ENCODE data around the gene ASAP2.

ASAP2 gene

DNA sequence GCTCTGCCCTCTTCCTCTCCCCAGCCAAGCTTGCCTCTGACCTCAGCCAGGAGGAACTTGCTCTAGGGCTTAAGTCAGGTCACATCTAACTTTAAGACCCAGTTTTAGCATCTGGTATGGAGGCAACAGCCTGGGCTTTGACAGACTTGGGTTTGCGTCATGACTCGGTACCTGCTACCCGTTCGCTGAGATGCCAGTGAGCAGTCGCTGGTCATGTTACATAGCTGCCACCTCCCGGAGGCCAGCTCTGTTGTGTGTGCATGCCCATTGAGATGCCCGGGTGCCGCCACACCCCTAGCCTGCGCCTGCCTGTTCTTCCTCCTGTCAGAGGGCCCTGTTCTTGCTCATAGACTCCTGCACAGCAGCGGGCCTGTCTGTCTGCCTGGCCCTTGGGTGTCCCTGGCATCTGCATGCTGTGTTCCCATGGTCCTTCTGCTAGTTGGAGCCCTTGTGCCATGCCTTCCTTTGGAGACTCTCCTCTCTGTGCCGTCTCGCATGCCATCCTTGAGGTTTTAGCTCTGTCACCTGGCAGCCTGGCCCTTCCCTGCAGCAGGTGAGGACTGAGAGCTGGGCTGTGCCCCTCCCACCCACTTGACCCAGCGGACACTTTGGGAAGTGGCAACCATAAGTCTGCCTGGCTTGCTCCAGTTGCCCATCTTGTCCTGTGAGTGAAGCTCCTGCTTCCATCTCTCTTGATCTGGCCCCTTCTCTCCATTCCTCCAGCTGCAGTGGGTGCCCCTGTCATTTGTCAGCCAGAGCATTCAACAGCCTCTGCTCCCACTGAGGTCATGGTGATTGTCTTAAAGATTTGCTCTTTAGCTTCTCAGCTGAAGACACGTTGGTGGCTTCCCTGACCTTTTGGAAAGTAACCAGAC is 24.9 kb downstream of the ASAP2 start:
- TF ChIP-seq, protein P1, sequence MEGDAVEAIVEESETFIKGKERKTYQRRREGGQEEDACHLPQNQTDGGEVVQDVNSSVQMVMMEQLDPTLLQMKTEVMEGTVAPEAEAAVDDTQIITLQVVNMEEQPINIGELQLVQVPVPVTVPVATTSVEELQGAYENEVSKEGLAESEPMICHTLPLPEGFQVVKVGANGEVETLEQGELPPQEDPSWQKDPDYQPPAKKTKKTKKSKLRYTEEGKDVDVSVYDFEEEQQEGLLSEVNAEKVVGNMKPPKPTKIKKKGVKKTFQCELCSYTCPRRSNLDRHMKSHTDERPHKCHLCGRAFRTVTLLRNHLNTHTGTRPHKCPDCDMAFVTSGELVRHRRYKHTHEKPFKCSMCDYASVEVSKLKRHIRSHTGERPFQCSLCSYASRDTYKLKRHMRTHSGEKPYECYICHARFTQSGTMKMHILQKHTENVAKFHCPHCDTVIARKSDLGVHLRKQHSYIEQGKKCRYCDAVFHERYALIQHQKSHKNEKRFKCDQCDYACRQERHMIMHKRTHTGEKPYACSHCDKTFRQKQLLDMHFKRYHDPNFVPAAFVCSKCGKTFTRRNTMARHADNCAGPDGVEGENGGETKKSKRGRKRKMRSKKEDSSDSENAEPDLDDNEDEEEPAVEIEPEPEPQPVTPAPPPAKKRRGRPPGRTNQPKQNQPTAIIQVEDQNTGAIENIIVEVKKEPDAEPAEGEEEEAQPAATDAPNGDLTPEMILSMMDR (IDR thresholded peaks at IDR 0.05; ENCODE audit: insufficient read depth, low read depth, low read length, missing control alignments) = no peak
- no peak overlapping the region for H3K4me3 ChIP-seq (ENCODE audit: low read length)
- DNase-seq (ENCODE audit: low read depth) = peak; percentile 45

DNA sequence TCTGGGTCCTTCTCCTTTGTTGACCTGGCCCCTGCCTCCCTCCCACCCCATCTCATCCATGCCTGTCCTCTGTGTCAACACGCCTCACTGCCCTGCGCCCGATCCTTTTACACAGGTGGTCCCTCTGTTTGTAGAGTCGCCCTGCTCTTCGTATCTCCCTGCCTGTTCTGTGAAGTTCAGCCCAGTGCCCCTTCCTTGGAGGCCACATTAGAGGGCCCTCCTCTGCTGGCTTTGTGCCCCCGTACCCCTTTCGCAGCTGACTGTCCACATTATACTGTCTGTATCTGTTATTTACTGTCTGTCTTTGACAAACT is 25.5 kb downstream of the ASAP2 start:
- no peak for DNase-seq (ENCODE audit: low read depth)
- TF ChIP-seq, protein P1 (IDR thresholded peaks at IDR 0.05; ENCODE audit: insufficient read depth, low read depth, low read length, missing control alignments) = no peak
- no peak overlapping the region for H3K4me3 ChIP-seq (ENCODE audit: low read length)

DNA sequence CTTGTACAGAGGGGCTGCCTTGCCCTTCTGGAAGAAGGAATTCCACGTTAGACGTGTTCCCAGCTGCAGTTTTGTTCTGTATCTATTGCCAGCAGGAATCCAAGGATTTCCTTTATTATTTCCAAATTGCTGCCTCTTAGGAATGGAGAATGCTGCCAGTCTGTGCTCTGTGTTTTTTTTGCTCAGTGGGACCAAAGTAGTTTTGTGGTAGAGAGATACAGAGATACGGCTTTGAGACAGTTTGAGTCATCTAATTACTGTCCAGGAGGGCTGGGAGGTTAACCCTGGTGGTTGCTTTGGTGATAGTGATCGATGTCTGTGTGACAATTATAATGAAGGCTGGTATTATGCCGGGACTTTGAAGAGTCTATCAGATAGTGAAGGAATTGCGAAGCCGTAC is 26.3 kb downstream of the ASAP2 start:
- TF ChIP-seq, protein P1 (IDR thresholded peaks at IDR 0.05; ENCODE audit: insufficient read depth, low read depth, low read length, missing control alignments) = no peak
- no peak overlapping the region for H3K4me3 ChIP-seq (ENCODE audit: low read length)
- no peak for DNase-seq (ENCODE audit: low read depth)

DNA sequence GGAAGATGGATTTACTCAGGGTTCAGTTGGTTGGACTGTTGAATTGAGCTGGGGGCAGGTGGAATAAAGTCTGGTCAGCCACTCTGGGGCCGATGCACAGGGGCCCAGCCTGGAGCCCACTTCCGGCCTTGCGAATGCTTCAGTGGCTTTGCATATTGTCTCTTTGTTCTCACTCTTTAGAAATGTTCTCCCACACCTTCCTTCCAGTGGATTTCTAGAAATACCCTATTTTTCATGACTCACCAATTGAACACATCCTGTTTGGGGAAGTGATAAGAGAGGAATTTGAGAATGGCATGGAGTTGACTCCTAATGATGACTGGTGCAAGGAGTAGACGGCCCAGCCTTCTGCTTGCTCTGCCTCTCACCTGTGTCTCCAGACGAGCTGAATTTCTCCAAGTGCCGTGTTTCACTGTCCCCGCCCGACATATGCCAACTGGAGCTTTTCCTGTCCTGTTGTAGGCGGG is 28.1 kb downstream of the ASAP2 start:
- DNase-seq (ENCODE audit: low read depth) = peak; percentile 93
- H3K4me3 ChIP-seq (ENCODE audit: low read length) = no peak overlapping the region
- TF ChIP-seq, protein P1 (IDR thresholded peaks at IDR 0.05; ENCODE audit: insufficient read depth, low read depth, low read length, missing control alignments) = no peak

DNA sequence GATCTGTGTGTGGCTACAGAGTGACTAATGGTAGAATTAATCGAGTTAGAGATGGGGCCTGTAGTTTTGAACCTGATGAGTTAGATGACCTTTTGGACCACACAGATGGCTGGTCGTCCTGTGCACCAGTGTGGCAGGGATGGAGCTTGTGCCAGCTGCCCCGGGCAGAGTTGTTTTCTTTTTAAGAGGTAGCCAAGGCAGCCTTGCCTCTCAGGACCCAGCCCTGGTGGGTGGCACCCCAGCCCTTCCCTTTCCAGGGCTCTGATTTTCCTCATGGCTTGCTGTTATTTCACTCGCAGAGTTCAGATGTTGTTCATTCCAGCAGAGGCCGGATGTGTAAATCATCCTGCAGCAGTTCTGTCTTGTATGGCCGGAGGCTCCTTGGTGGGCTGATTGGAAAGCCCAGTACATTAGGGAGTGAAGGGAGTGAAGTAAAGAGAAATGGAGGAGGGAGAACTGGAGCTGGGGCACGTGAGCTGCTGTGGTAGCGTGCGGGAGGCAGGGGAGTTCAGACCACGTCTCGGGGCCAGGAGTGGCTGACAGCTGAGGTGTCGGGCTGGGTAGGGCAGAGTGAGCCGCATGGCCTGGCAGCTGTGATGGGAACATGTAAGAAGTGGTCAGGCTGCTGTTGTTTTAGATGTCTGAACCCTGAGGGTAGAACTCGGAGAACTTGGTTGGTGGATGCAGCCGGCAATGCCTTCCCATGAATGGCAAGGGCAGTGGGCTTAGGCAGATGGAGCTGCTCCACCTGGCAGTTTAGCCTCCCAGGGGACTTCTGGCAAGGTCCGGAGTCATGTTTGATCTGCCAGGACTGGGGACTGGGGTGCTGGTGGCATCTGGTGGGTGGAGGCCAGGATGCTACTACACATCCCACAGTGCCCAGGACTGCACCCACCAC is 28.8 kb downstream of the ASAP2 start:
- DNase-seq (ENCODE audit: low read depth) = peak; percentile 74
- no peak overlapping the region for H3K4me3 ChIP-seq (ENCODE audit: low read length)
- TF ChIP-seq, protein P1 (IDR thresholded peaks at IDR 0.05; ENCODE audit: insufficient read depth, low read depth, low read length, missing control alignments) = no peak

DNA sequence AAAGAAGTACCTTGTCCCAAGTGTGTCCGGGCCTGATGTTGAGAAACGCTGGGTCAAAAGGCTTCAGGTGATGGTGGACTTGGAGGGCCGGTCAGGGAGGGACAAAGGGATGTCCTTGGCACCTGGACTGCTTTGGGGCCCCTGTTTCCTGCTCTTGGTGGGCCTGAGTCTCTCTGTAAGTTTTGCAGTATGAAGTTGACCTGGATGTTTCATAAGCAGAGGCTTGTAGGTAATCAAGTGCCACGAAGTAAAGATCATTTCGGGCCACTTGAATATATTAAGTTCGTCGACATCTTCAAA is 29.4 kb downstream of the ASAP2 start:
- TF ChIP-seq, protein P1 (IDR thresholded peaks at IDR 0.05; ENCODE audit: insufficient read depth, low read depth, low read length, missing control alignments) = no peak
- no peak overlapping the region for H3K4me3 ChIP-seq (ENCODE audit: low read length)
- no peak for DNase-seq (ENCODE audit: low read depth)

Measured in epithelial cell of esophagus (primary cell).